GM21717 (cell line): ENCODE results near the gene NDUFB8.
"Not testable (repeated sequence)": the region's sequence is repeated elsewhere in the genome, so short reads cannot be mapped to it uniquely, and the experiment has no call there.

ENCODE experiments used
- ATAC-seq: cut with Tn5 transposase; IDR thresholded peaks from one replicate; pipeline ENCODE4 v1.9.1; 2021; ENCODE audit warnings: mild to moderate bottlenecking, moderate library complexity; ENCODE audit not compliant: unreplicated experiment

NDUFB8 gene

GRCh38 chr10:100529475-100530298, at the start of gene NDUFB8:
Gene NDUFB8 (minus strand): TSS chr10:100529871. CDS start chr10:100529851, 20 bp downstream.
- peak; percentile 47 for ATAC-seq

DNA sequence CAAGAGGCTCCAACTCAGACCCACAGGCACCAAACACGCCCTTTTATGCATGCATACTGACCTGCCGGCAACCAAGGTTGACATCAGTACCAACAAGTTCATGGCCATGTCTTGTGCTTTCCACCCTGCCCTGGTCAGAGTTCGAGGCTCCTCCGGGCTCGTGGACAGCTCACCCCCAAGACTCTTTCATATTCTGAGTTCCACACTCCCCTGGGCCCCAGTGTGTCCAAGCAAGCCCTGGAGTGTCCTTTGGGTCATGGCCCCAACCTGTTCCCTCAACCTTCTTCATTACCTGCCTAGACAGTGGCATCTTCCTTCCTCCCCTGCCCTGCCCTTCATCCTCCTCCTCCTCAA, 46.6 kb upstream of the NDUFB8 start:
- ATAC-seq = no peak

GRCh38 chr10:100575585-100576281, 46.1 kb upstream of the NDUFB8 start:
- no peak for ATAC-seq

- ATAC-seq = not testable (repeated sequence)
Observed at GRCh38 chr10:100575146-100575545, 45.5 kb upstream of the NDUFB8 start.

DNA sequence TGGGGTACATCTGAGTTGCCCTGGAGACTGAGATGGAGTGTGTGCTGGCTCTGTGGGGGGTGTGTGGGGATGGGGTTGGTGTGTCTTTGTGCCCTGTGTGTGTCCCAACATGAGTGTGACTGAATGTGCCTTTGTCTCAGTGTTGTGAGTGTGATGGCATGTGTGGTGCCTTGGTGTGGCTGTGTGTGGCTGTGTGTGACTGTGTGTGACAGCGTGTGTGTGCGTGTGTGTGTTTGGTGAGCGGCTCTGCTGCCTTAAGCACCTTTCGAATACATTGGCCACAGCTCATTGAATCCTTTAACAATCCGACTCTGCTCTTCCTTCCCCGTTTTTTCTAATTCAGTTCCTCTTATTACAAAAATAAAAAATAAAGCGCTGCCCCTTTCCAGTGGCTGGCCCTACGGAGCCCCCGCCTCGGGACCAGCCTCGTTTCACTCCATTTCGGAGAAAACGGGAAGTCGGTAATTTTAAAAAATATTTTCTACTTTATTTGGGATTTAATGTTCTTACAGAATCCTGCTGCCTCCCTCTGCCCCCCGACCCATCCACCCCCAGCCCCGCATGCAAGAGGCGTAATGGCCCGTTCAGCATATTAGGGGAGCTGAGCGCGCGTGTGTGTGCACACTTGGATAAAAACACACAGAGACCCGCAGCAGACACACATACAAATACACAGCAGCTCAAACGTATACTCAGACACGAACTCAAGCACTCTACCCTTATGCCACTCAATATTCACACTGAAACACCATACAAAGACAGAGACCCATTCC, 41.6 kb upstream of the NDUFB8 start:
- ATAC-seq = no peak

DNA sequence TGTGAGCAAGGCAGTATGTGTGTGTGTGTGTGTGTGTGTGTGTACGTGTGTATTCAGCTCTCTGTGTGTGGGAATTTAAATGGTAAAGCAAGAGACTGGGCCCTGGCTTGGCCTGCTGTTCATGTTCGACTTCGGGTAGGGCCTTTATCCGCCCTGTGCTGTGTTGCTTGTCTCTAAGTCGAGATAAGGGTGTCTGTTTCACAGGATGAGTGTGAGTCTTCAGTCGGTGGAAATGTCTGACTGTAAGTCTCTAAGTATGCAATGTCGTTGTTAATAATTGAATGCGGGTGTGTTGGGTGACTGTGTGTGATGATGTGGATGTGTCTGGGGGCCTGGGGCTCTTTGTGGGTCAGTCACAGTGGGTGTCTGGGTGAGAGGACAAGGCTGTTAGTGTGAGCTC, 40.8 kb upstream of the NDUFB8 start:
- ATAC-seq = no peak

DNA sequence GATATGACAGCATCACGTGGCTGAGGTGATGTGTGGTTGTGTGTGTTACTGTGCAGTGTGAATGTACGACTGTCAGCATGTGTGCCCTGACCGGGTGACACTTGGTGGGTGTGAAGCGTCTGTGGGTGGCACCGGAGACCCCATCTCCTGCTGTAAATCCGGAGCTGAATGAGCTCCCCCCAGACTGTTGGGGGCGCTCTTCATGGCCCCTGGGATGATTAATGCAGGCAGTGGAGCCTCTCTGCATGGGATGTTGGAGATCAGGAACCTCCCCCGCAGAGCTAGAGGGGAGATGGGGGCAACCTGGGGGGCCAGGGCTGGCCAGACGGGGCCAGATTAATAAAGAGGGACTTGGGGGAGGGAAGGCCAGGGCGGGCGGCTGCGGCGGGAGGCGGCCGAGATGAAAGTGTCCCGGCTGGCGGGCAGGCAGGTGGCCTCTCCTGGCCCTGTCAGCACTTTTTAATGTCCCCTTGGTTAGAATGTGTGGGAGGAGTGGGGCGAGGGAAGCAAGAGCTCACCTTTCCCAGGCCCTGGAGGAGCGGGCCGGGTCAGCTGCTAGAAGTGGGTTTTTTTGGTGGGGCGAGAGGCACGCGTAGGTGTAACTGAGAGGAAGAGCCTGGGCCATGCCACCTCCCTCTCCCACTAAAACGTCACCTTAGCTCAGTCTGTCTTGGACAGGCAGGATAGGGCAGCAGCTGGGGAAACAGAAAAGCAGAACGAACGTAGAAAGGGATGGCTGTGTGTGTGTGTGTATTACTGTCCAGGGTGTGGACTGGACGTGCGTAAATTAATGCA, 40.2 kb upstream of the NDUFB8 start:
- no peak for ATAC-seq

DNA sequence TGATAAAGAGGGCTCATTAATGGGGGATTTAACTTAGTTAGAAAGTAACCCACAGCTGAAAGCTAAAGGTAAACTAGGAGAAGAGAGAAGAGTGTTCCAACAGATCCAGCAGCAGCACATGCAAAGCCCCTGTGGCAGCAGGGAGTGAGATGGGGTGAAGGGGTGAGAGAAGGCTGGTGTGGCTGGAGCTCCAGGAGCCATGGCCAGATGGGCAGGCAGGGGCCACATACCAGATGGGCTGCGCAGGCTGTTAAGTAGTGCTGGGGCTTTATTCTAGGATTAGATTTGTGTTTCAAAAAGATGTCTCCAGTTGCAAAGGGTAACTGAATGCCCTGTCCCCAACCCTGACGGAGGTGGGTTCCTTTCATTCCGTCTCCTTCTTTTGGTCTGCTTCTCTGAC, 39.2 kb upstream of the NDUFB8 start:
- ATAC-seq = no peak

- ATAC-seq = no peak
Observed at GRCh38 chr10:100567826-100568225, 38.2 kb upstream of the NDUFB8 start.

DNA sequence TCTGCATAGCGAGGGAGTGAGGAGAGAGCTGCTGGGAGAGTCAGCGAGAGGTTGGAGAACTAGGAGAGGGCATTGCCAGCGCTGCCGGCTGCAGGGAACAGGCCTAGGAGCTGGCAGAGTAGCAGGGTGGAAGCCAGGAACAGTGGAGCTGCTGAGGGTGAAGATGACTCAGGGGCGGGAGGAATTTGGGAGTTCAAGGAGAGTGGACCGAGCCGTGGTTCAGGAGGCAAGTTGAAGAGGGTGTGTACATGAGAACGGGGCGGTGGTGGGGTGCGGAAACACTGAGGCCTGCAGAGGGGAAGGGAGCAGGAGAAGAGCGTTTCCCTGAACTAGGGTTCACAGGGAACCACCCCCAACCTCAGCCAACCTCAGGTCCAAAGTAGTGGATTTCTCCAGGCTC, 37.6 kb upstream of the NDUFB8 start:
- no peak for ATAC-seq

GRCh38 chr10:100566561-100566960, 36.9 kb upstream of the NDUFB8 start:
- ATAC-seq = no peak

DNA sequence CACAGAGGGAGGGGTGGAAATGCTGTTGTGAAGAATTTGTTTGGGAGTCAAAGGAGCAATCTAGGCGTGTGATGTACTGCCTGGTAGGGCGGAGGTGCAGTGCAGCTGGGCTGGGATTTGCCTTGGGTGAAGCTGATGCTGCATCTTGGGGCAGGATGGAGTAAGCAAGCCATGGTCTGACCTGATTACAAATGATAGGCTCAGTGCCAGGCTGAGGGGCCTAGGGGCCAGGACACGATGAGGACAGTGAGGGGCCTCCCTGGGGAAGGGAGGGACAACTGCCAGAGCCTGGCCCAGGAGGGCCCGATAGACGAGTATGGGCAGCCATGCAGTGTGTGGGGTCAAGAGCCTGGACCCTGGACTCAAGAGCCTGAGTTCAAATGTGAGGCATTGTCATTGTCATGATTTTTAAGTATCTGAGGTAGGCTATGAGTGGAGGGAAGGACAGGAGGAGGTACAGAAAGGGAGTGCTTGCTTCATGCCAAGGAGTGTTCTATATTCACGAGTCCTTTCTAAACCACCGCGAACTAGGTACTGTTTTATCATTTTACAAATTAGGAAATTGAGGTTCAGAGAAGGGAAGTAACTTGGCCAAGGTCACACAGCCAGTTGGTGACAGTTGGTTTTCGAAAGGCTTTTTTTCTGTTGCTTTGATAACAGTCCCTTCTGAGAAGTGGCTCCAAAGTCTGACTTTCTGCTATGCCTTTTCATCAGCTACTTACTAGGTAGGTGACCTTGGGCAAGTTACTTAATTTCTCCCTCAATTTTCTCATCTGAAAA, 35.7 kb upstream of the NDUFB8 start:
- ATAC-seq = no peak

DNA sequence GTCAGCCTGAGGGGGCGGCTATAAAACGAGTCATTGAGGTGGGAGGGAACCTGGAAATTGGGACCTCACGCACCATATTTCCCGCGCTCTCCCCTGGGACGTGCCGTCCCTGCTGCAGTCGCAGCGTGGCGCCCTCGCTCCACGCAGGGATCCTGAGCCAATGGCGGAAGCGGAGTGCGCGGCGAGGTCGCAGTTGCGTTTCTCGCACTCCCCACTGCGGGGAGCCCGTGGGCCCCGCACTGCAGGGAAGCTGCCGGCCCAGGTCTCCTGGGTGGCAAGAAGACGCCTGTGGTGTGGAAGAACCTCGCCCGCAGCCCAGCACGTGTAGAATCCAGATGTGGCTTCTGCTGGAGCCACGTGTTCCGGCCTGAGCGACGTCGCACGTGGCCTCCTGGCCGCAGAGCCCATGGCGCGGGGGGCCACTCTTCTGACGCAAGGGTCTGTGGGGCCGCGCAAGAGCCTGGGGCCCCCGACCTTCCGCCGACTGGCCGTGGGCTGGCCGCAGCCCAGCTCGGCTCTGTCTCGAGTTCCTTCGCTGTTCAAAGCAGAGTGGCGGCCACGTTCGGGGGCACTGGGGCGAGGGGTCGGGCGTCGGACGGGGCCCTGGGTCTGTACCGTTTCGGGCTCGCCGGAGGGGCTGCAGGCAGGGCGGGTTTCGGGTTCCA, 32.5 kb upstream of the NDUFB8 start:
- ATAC-seq = no peak

DNA sequence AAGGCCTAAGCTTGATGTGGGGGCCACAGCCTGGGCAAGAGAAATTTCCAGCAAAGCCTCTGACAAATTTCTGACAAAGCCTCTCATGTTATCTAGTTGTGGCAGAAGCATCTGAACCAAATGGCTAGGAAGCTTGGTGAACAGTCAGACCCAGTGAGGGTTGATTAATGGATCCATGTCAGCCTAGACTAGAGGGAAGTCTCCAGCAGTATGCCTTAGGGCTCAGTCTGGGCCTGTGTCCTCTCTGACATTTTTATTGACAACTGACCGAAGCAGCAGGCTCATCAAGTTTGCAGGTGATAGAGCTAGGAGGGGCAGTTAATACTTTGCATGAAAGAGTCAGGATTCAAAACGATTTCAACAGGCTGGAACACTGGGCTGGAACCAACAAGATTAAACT, 31.3 kb upstream of the NDUFB8 start:
- no peak for ATAC-seq

DNA sequence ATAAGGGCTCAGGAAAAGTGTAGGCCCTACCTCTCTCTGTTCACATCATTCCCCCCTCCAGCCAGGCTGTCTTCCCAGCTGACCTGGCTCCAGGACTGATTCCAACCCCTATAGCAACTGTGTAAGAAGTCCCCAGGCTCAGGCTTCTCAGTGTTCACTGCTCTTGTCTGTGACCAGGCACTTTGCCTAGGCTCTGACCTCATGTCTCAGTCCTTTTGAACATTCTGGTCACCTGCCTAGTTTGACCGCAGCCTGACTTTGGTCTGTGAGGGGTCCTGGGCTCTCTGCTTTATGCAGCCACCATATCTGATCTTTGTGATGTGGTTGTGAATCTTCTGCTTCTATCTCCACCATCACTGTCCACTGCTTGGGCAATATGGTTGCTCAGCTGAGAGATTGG, 30.6 kb upstream of the NDUFB8 start:
- no peak for ATAC-seq

- no peak for ATAC-seq
Observed at GRCh38 chr10:100554902-100555301, 25.2 kb upstream of the NDUFB8 start.

DNA sequence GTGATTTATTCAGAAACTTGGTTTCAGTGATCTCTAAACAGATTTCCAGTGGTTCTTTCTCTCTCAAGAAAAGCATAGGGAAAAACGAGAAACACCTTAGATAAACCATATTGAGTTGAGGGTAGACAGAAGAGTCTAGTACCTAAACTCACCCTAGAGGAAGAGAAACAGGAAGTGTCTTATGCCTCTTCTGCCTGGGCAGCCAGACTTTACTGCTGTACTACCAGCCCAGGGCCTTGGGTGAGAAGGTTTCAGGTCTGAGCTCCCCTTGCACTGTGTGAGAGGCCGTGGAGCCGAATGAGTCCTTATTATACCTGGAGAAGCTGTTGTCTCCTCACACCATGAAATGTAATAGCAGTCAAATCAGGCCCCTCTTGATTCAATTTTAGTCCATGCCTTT, 24.3 kb upstream of the NDUFB8 start:
- ATAC-seq = no peak

DNA sequence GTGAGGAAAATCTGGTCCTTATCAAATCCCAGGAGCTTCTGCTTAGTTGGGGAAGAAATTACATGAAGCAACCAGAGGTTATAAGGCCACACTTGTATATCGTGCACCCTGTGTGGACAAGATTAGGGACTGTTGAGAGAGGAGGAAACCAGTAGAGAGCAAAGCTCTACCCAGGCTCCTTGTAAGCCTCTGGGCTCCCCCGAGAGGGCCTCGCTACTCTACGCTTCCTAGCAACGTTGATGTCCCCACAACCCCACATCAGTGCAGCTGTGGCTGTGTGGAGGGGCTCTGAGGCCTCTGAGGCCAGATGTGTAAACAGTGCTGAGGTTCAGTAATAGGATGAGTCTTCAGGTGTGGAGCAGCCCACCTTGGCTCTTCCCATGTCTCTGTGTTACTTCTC, 22.1 kb upstream of the NDUFB8 start:
- no peak for ATAC-seq

- no peak for ATAC-seq
Observed at GRCh38 chr10:100551196-100551595, 21.5 kb upstream of the NDUFB8 start.

DNA sequence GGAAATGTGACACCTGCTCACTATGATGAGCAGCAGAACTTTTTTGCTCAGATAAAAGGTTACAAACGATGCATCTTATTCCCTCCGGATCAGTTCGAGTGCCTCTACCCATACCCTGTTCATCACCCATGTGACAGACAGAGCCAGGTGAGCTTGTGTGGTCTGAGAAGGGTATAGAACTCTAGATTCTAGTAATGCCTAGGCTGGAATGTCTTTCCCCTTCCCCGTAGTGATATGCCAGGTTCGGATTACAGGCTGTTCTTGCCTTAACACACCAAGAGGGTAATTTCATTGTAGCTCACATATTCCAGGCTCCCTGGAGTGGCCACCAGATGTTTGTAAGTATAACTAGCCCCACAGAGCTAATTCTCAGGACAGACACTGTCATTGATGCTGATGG, 15.3 kb upstream of the NDUFB8 start:
- ATAC-seq = no peak
